LoVo (cell line): ENCODE results near the gene SGTB.
"Not testable (repeated sequence)": the region's sequence is repeated elsewhere in the genome, so short reads cannot be mapped to it uniquely, and the experiment has no call there.

ENCODE experiments used
- DNase-seq: peaks from one replicate; pipeline ENCODE4 v3.0.0-alpha.2; 2016; ENCODE audit warnings: low spot score

The SGTB gene

DNA sequence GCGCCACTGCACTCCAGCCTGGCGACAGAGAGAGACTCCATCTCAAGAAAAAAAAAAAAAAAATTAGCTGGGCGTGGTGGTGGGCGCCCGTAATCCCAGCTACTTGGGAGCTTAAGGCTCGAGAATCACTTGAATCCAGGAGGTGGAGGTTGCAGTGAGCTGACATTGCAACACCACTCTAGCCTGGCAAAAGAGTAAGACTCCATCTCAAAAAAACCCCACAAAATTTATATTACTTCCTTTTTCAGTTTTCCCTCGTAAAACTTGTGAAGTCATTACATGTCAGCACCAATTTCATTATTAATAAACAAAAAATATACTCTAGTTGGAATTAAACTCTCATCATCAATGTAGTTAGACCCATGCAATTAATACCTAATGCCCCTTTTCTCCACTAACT, 53.2 kb downstream of the SGTB start:
- no peak for DNase-seq

DNA sequence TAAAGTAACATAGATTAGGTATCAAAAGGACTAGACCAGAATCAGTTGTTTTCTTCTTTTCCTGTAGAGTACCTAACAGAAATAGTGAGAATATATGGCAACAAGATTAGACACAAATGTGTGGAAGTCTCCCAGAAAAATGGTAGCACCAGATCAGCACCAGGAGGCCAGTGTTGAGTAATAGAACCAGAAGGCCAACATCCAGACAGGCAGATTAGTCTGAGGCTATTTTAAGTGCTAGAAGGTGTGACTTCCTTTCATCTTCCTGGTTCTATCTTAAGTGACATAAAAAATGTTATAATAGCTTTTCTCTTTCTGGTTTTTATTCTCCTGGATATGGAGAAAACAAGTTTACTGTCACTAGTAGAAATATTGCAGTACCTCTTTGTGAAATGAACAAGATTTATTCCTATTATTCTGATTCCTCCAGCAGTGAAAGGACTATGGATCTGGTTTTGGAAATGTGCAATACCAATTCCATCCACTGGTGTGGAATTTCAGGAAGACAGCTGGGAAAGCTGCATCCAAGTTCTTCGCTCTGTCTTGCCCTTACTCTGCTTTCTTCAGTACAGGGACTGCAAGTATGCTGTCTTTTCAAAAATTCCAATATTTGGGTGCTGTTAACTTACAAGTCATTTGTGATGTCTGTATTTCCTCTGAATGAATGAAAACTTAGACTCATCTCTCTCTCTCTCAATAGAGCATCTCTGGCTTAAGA, 57.9 kb downstream of the SGTB start:
- DNase-seq, result peak; percentile 11

DNA sequence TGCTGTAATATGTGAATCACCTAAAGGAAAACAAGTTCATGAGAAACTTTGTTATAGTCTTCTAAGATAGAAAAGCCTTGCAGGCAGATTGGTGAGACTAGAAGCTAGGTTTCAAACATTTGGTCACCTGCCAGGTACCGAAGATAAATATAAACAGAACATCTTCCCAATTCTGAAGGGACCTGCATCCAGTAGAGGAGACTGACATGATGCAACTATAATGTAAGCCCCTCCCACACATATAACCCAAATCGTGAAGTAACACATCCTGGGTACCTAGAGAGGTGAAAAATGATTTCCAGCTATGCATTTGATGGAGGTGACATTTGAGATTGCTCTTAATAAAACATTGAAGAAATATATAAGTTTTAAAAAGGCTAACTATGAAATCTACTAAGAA, 67.2 kb downstream of the SGTB start:
- no peak for DNase-seq

DNA sequence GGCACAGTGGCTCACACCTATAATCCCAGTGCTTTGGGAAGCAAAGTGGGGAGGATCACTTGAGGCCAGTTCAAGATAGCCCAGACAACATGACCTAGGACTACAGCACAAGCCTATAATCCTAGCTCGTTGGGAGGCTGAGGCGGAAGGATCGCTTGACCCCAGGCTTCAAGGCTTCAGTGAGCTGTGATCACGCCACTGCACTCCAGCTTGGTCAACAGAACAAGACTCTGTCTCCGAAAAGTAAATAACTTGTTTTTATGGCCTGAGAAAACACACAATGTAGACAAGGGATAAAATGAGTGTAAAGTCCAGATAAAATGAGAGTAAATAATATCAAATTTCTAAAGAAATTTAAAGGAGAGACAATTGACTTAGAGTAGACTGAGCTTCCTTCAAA, 70.8 kb downstream of the SGTB start:
- no peak for DNase-seq

DNA sequence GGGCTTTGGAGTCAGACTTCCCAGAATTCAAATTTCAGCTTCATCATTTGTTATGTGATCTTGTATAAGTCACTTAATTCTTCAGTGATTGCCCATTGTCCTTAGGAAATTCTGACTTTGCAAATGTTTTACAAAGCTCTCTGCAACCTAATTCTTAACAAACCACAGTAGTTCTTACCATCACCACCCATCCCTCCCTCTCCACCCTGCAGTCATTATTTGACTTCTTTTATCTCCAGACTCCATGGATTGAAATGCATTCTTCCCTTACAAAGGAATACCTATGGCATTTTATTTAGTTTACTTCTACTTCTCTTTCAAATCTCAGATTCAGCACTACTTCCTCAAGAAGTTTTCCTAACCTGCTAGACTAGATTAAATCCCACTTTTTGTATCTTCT, 74.0 kb downstream of the SGTB start:
- DNase-seq, result no peak

DNA sequence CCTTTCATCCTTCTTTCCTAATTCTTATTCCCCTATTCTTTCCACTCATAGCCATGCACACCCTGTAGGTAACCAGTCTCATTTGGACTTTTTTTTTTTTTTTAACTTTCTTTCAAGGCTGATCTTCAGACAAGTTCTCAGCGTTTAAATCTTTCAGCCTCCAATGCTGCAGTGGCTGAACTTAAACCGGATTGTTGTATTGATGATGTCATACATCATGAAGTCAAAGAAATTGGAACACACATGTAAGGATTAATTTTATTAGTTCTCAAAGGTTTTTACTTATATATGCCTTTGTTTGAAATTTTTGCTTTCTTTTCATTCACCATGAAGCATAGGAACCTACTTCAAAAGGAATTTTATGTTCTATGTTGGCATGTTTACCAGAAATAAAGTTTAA, 75.0 kb downstream of the SGTB start:
- no peak for DNase-seq

DNA sequence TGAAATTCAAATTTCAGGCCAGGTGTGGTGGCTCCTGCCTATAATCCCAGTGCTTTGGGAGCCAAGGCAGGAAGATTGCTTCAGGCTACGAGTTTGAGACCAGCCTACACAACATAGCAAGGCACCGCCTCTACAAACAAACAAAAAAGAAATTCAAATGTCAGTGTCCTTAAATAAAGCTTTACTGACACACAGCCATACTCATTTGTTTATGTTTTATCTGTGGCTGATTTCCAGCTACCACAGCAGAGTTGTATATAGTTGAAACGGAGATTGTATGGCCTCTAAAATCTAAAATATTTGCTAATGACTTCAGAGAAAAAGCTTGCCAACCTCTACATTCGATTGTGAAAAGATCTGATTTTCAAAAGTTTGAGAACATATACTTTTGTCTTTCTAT, 81.7 kb downstream of the SGTB start:
- no peak for DNase-seq

DNA sequence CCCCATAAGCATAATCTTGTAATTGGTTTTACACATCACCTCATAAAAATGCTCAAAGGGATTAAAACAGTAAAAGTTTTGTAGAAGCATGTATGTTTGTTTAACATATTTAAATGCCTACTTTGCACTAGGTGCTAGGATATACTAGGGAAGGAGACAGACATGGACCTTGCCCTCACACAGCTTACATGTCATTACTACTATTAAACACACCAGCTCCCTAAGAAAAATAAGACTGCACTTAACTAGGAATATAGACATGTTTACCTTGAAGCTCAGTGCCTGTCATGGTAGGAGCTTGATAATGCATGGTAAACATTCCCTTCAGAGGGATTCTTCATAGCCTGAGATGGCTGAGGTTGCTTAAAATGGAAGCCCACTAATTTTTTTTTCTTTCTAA, 90.9 kb downstream of the SGTB start:
- DNase-seq, result no peak

DNA sequence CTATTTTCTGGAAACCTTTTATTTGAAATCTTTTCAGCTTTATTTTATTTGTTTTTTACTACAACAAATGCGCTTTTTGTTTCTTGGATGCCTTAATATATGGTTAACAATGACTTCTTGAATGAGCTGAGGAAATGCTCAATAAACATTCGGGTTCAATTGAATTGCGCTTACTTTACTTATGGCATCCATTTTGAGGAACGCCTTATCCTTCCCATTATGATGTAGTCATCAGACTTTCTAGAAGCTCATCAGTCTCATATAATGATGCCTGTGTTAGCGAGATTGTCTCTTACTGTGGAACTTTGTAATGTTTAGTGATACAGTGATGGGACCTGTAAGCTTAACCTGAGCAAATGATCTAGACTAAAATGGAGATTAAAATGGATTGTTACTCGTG, 96.2 kb downstream of the SGTB start:
- no peak for DNase-seq

DNA sequence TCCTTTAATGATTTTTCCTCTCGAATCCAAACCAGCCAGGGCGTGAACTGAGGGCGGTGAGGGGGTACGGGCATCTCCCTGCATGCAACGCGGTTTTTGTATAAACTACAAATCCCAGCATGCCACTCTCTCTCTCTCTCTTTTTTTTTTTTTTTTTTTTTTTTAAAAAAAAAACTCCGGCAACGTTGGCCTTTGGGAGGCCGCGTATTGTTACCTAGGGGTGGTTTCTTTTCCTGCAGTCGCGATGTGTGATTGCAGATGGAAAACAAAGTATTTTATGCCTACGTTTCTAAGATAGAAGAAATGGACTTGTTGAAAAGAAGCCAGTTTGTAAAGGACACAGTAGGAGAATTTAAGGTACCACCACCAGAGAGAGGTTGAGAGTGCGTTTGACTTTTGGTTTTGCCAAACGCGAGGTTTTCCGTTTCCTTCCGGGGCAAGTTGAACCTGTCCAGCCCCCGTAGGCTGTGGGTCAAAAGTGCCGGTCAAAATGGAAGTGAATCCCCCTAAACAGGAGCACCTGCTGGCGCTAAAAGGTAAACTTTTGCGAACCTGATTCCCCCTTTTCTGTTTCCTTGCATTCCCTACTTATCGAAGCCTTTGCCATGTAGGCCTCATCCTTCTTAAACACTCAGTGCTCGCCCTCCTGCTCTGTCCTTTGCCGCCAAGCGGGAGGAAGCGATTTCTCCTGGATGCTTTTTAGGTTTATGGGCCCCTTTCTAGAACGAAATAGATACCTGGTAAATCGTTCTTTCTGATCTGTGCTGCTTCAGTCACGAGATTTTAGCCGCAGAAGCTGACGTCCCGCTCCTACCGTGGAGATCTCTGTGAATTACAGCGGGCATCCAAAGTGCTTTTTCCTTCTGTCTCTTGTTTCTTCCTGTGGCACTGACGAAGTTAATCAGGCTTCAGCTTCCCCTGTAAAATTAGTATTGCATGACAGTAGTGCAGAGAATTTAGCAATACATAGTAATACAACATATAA, 97.0 kb downstream of the SGTB start, which contains the start of the genes SHLD3 and TRAPPC13:
TSS of gene SHLD3 (plus strand) at position 457 of the 985 bp plus-strand sequence. CDS start 4,561 bp downstream, outside the sequence.
TSS of gene TRAPPC13 (plus strand) at position 457 of the 985 bp plus-strand sequence. CDS start at position 491, 34 bp downstream.
- peak; percentile 91 for DNase-seq

DNA sequence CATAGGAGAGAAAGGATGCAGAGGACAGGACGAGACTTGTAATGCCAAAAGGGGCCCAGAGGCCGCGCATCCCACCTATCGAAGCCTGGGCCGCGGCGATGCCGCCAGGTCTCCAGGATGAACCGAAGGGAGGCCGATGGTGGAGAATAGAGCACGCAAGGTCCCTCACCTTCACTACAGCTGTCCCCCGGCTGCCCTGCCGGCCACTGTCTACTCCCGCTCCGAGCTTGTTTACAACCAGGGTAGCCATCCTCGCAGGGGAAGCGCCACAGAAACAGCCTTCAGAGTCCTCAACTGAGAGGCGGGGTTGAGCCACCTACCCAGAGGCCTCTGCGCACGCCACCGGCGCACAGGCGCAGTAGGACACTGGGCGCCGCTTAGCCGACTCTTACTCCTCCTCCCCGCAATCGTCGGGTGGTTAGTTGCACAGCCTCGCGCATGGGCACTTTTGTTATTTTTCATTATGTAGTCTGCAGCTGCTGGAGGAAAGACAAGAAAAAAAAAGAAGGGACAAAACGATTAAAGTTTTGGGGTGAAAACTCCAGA, 97.8 kb downstream of the SGTB start, which contains the start of gene TRIM23:
TSS of gene TRIM23 (minus strand) at position 309 of the 546 bp plus-strand sequence. CDS start at position 250, 59 bp downstream.
- peak; percentile 97 for DNase-seq

DNA sequence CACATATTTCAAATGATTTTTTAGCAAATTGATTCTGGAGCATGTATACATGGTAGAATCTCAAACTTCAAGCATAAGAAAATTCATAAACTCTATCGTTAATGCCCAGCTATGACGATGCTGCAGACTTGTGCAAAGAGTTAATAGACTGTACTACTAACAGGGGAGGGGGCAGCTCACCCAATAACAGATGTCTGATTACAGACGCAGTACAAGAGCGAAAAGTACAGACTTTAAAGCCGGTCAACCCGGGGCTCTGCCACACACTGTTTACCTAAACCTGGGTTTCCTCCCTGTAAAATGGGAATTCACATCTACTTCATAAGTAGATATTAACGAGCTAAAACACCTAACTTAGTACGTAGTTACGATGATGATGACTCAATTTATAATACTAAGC, 98.4 kb downstream of the SGTB start:
- DNase-seq, result no peak

DNA sequence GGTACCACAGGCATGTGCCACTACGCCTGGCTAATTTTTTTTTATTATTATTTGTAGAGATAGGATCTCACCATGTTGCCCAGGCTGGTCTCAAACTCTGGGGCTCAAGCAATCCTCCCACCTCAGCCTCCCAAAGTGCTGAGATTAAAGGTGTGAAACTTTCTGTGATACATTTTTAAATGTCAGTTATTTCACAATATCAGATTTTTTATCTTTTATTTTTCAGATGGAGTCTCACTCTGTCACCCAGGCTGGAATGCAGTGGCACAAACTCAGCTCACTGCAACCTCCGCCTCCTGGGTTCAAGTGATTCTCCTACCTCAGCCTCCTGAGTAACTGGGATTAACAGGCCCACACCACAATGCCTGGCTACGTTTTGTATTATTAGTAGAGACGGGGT, 99.9 kb downstream of the SGTB start:
- DNase-seq, result not testable (repeated sequence)

DNA sequence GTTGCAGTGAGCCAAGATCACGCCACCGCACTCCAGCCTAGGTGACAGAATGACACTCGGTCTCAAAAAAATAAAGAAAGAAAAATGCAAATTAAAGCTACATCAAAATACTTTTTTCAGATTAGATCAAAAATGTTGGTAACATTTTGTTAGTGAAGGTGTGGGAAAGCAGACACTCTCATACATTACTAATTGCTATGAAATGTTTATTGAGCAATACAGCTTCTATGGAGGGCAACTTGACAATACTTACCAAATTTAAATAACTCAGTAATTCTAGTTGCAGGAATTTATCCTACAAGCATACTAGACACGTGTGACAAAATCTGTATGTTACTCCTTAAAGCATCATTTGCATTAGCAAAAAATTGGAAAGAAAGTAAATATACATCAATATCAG, 101.9 kb downstream of the SGTB start:
- no peak for DNase-seq
